ENCODE measurements around the gene ZFHX2.

DNA sequence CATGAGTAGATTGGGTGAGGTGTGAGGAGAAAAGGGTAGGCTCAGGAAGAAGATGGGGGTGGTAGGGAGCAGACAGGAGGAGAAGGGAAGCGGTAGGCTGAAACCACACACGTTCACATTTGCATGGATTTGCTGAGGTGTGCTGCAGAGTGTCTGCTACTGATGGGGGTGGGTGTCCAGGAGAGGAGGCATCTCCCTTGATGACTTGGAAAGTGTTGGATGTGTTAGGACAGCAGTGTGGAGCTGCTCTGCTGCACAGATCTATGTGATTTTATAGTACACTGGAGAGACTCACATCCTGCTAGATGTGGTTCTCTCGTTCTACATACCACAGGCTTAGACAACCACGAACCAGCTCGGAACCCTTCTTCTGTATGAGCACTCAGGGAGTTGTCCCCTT is 9.3 kb downstream of the ZFHX2 start:
- no peak for TF ChIP-seq EZH2 (IDR thresholded peaks at IDR 0.05; ENCODE audit: low read length)
- TF ChIP-seq, protein P1, sequence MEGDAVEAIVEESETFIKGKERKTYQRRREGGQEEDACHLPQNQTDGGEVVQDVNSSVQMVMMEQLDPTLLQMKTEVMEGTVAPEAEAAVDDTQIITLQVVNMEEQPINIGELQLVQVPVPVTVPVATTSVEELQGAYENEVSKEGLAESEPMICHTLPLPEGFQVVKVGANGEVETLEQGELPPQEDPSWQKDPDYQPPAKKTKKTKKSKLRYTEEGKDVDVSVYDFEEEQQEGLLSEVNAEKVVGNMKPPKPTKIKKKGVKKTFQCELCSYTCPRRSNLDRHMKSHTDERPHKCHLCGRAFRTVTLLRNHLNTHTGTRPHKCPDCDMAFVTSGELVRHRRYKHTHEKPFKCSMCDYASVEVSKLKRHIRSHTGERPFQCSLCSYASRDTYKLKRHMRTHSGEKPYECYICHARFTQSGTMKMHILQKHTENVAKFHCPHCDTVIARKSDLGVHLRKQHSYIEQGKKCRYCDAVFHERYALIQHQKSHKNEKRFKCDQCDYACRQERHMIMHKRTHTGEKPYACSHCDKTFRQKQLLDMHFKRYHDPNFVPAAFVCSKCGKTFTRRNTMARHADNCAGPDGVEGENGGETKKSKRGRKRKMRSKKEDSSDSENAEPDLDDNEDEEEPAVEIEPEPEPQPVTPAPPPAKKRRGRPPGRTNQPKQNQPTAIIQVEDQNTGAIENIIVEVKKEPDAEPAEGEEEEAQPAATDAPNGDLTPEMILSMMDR (optimal IDR thresholded peaks at IDR 0.05 in 1 of 3, IDR thresholded peaks at IDR 0.05 in 1 of 3, conservative IDR thresholded peaks at IDR 0.05 in 1 of 3; ENCODE audit: extremely low read depth in 1 of 3, insufficient read depth in 2 of 3, low read length in 3 of 3), result no peak
